ENCODE results near the gene LRP1. TPM values are rescaled to one million over a fixed set of nuclear protein-coding genes. Genes with fewer than 3 reads are reported as not detected.
A peak's percentile ranks its signal among the peaks of the same experiment; 100 is the strongest.

Gene LRP1
- 100 to 1,000 TPM in 7 of 12 donors, 10 to 100 TPM in 4, not detected in 1; 81.0 to 163 (median 123) TPM for polyA plus RNA-seq (ENCODE audit: insufficient read length in 12 of 12)
- long read RNA-seq, donor 1, partial matches to known transcripts = 16 of 16 reads
- long read RNA-seq, donor 1, other reads (novel, unspliced or antisense) = 0 of 16 reads
- long read RNA-seq, donor 2, partial matches to known transcripts = 17 of 19 reads
- long read RNA-seq, donor 2, other reads (novel, unspliced or antisense) = 0 of 19 reads
- long read RNA-seq, donor 3, partial matches to known transcripts = 5 of 5 reads
- long read RNA-seq, donor 3, other reads (novel, unspliced or antisense) = 0 of 5 reads
- long read RNA-seq, donor 4, partial matches to known transcripts = 14 of 14 reads
- long read RNA-seq, donor 4, other reads (novel, unspliced or antisense) = 0 of 14 reads
- long read RNA-seq, donor 5 = 0 reads
- long read RNA-seq, donor 6, partial matches to known transcripts = 11 of 11 reads
- long read RNA-seq, donor 6, other reads (novel, unspliced or antisense) = 0 of 11 reads
- long read RNA-seq, donor 7, partial matches to known transcripts = 10 of 12 reads
- long read RNA-seq, donor 7, other reads (novel, unspliced or antisense) = 0 of 12 reads
- long read RNA-seq, donor 8, partial matches to known transcripts = 11 of 11 reads
- long read RNA-seq, donor 8, other reads (novel, unspliced or antisense) = 0 of 11 reads
- long read RNA-seq, donor 9, partial matches to known transcripts = 111 of 122 reads
- long read RNA-seq, donor 9, other reads (novel, unspliced or antisense) = 11 of 122 reads
- long read RNA-seq, donor 10, partial matches to known transcripts = 7 of 7 reads
- long read RNA-seq, donor 10, other reads (novel, unspliced or antisense) = 0 of 7 reads
- long read RNA-seq, donor 11, partial matches to known transcripts = 32 of 32 reads
- long read RNA-seq, donor 11, other reads (novel, unspliced or antisense) = 0 of 32 reads

GRCh38 chr12:57127726-57128518, at the start of gene LRP1:
LRP1 (plus strand) TSS chr12:57128483; CDS start chr12:57128965, 482 bp downstream.
- peak; percentile 95 for DNase-seq

- DNase-seq = peak; percentile 99
Measured at GRCh38 chr12:57078519-57079404, 49.5 kb upstream of the LRP1 start, which contains the start of gene NEMP1. NEMP1 (minus strand) TSS chr12:57078791; CDS start chr12:57078745, 46 bp downstream.

GRCh38 chr12:57079821-57080220, 48.5 kb upstream of the LRP1 start:
- DNase-seq = no peak

- DNase-seq = no peak
Measured at GRCh38 chr12:57080855-57081254, 47.4 kb upstream of the LRP1 start.

- peak; percentile 81 for DNase-seq
Measured at GRCh38 chr12:57085999-57086492, 42.2 kb upstream of the LRP1 start.

- DNase-seq = peak; percentile 71
Measured at GRCh38 chr12:57086493-57087009, 41.7 kb upstream of the LRP1 start.

- DNase-seq = peak; percentile 86
Measured at GRCh38 chr12:57087010-57087690, 41.1 kb upstream of the LRP1 start.

GRCh38 chr12:57087691-57088353, 40.5 kb upstream of the LRP1 start:
- DNase-seq = peak; percentile 92

- peak; percentile 93 for DNase-seq
Measured at GRCh38 chr12:57088354-57089270, 39.7 kb upstream of the LRP1 start, which contains the start of gene NAB2. NAB2 (plus strand) TSS chr12:57089114; CDS start chr12:57089272, 158 bp downstream.

- peak; percentile 76 for DNase-seq
Measured at GRCh38 chr12:57089271-57090245, 38.7 kb upstream of the LRP1 start.

GRCh38 chr12:57090490-57090889, 37.8 kb upstream of the LRP1 start:
- DNase-seq = no peak

GRCh38 chr12:57090924-57091637, 37.2 kb upstream of the LRP1 start:
- no peak for DNase-seq

- no peak for DNase-seq
Measured at GRCh38 chr12:57091638-57092528, 36.4 kb upstream of the LRP1 start.

- DNase-seq = no peak
Measured at GRCh38 chr12:57092529-57092862, 35.8 kb upstream of the LRP1 start.
